HepG2 (cell line): ENCODE data around the gene SERPINB6.
"Not testable (repeated sequence)": the region's sequence is repeated elsewhere in the genome, so short reads cannot be mapped to it uniquely, and the experiment has no call there.

Experiments
- ATF7 ChIP-seq, 2 experiments: fragments of 450-650 bp in 1 of 2; sonication (generic) in 1 of 2; formaldehyde crosslinking in 1 of 2; IDR thresholded peaks; 2 replicates each; pipeline versions ENCODE4 v1.4.0 to v1.6.1; 2016 to 2020; ENCODE audit warnings: antibody characterized with exemption in 1 of 2, mild to moderate bottlenecking in 1 of 2, missing genetic modification reagents in 1 of 2
- BRF2 ChIP-seq: sonication (generic); formaldehyde crosslinking; IDR thresholded peaks from 2 replicates; pipeline ENCODE4 v1.8.1; 2022; ENCODE audit warnings: mild to moderate bottlenecking, missing genetic modification reagents
- CTCF ChIP-seq: sonication (generic); formaldehyde crosslinking; IDR thresholded peaks from 2 replicates; pipeline ENCODE4 v1.5.0; 2020; ENCODE audit warnings: mild to moderate bottlenecking, missing genetic modification reagents, moderate library complexity
- EZH2 ChIP-seq: conservative IDR thresholded peaks from 2 replicates; pipeline ENCODE4 v1.6.1; 2012; ENCODE audit warnings: mild to moderate bottlenecking, low read depth, low read length, moderate library complexity
- HNRNPH1 ChIP-seq: fragments of 200-400 bp; formaldehyde crosslinking; optimal IDR thresholded peaks from 2 replicates; pipeline ENCODE3; 2017; ENCODE audit warnings: mild to moderate bottlenecking, low read depth, low read length
- MLX ChIP-seq: IDR thresholded peaks from 2 replicates; pipeline ENCODE4 v1.6.1; 2016
- MYC ChIP-seq: sonication (generic); formaldehyde crosslinking; IDR thresholded peaks from 2 replicates; pipeline ENCODE4 v1.9.0; 2021; ENCODE audit warnings: missing genetic modification reagents, borderline replicate concordance
- POLR2A ChIP-seq, 2 experiments: IDR thresholded peaks; 2 replicates each; pipeline ENCODE4 v1.6.1; 2011; ENCODE audit warnings: low read depth in 2 of 2, low read length in 2 of 2, mild to moderate bottlenecking in 1 of 2, moderate library complexity in 1 of 2; ENCODE audit not compliant: insufficient read depth in 1 of 2
- SMAD1 ChIP-seq: sonication (generic); formaldehyde crosslinking; IDR thresholded peaks from 2 replicates; pipeline ENCODE4 v1.4.0; 2020; ENCODE audit warnings: missing genetic modification reagents, low read depth, mild to moderate bottlenecking, borderline replicate concordance
- SMC3 ChIP-seq: IDR thresholded peaks from 2 replicates; pipeline ENCODE4 v1.6.1; 2011; ENCODE audit warnings: low read length, improper control_type of control experiment
- TSC22D2 ChIP-seq: sonication (generic); formaldehyde crosslinking; IDR thresholded peaks from 2 replicates; pipeline ENCODE4 v1.5.1; 2020; ENCODE audit warnings: missing genetic modification reagents, mild to moderate bottlenecking, borderline replicate concordance
- ZBTB10 ChIP-seq: sonication (generic); formaldehyde crosslinking; IDR thresholded peaks from 2 replicates; pipeline ENCODE4 v1.4.0; 2020; ENCODE audit warnings: missing genetic modification reagents, borderline replicate concordance
- ZNF138 ChIP-seq: sonication (generic); formaldehyde crosslinking; IDR thresholded peaks from 2 replicates; pipeline ENCODE4 v1.5.0; 2020; ENCODE audit warnings: mild to moderate bottlenecking, low read depth, missing genetic modification reagents
- ZNF333 ChIP-seq: sonication (generic); formaldehyde crosslinking; IDR thresholded peaks from 2 replicates; pipeline ENCODE4 v1.4.0; 2020; ENCODE audit warnings: mild to moderate bottlenecking, missing genetic modification reagents, borderline replicate concordance

- TF ChIP-seq MYC (CRISPR knock-in tag); EZH2; ATF7 (IDR thresholded peaks at IDR 0.05); ATF7 (CRISPR knock-in tag; IDR thresholded peaks at IDR 0.05); ZBTB10 (CRISPR knock-in tag); CTCF (CRISPR knock-in tag); BRF2 (CRISPR knock-in tag); HNRNPH1; POLR2A (IDR thresholded peaks at IDR 0.05; ENCODE audit: insufficient read depth in 1 of 2, low read depth in 2 of 2, low read length in 2 of 2); SMC3; ZNF138 (CRISPR knock-in tag); TSC22D2 (CRISPR knock-in tag); ZNF333 (CRISPR knock-in tag); SMAD1 (CRISPR knock-in tag): not testable (repeated sequence)
- TF ChIP-seq MLX (CRISPR knock-in tag), result peak; percentile 72
These were observed 45.3 kb downstream of the SERPINB6 start for GRCh38 chr6:2925842-2926747.
